HG03442 (cell line): Measurements from ENCODE around the gene PANK1.

ENCODE experiments used
- ATAC-seq: cut with Tn5 transposase; IDR thresholded peaks from one replicate; pipeline ENCODE4 v1.9.1; 2021; ENCODE audit warnings: mild to moderate bottlenecking, moderate library complexity; ENCODE audit not compliant: unreplicated experiment

The PANK1 gene

GRCh38 chr10:89540420-89540949 lies 104.6 kb downstream of the PANK1 start:
- ATAC-seq = no peak

GRCh38 chr10:89537364-89537763 lies 107.7 kb downstream of the PANK1 start:
- ATAC-seq = no peak

DNA sequence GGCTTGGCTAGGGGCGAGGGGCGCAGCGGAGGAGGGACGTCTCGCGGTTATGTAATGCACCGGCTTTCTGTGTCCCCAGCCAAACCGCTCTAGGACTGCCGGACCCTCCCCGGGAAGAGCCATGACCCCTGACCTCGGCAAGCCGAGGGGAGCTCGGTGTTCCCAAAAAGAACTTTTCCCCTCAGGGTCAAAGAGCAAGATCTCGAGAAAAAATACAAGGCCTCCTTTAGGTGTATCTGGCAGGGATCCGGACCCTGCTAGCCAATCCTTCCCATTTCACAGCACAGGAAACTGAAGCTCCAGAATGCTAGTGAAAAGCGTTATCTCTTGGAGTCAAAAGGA lies 109.1 kb downstream of the PANK1 start:
- no peak for ATAC-seq

- ATAC-seq = no peak
Observed at GRCh38 chr10:89535171-89536012, 109.7 kb downstream of the PANK1 start, which contains the start of gene SLC16A12. TSS of gene SLC16A12 (minus strand) at chr10:89535594. CDS start at chr10:89462578, 73,016 bp downstream.

GRCh38 chr10:89534826-89535166 lies 110.2 kb downstream of the PANK1 start:
- ATAC-seq = no peak
